Measurements from ENCODE around the gene PIEZO2. TPM values are rescaled to one million over a fixed set of nuclear protein-coding genes. Genes with fewer than 3 reads are reported as not detected.

Gene PIEZO2
- total and polyA plus RNA-seq, 11 donors: 0.04 to 4.9 (median 0.20) TPM; not detected in 2

- no peaks in the 10 kb centered on the region for H3K36me3 ChIP-seq
- ATAC-seq (no peak), DNase-seq (no peak)
- H3K9me3 ChIP-seq: no peaks in the 10 kb centered on the region
- WGBS, 4 donors: 93 to 100% (median 95%) methylated on average over 2 to 8 of the region's 8 CpGs
- intact Hi-C loops (cut with DNase I): no loop called here
- H3K4me3 ChIP-seq: no peak overlapping the region
- H3K27me3 ChIP-seq: no peaks in the 10 kb centered on the region
- no peak overlapping the region for H3K27ac ChIP-seq
- no peak for TF ChIP-seq POLR2A (IDR thresholded peaks at IDR 0.05)
- TF ChIP-seq, protein P1, sequence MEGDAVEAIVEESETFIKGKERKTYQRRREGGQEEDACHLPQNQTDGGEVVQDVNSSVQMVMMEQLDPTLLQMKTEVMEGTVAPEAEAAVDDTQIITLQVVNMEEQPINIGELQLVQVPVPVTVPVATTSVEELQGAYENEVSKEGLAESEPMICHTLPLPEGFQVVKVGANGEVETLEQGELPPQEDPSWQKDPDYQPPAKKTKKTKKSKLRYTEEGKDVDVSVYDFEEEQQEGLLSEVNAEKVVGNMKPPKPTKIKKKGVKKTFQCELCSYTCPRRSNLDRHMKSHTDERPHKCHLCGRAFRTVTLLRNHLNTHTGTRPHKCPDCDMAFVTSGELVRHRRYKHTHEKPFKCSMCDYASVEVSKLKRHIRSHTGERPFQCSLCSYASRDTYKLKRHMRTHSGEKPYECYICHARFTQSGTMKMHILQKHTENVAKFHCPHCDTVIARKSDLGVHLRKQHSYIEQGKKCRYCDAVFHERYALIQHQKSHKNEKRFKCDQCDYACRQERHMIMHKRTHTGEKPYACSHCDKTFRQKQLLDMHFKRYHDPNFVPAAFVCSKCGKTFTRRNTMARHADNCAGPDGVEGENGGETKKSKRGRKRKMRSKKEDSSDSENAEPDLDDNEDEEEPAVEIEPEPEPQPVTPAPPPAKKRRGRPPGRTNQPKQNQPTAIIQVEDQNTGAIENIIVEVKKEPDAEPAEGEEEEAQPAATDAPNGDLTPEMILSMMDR (IDR thresholded peaks at IDR 0.05): no peak
- no peaks in the 10 kb centered on the region for H3K4me1 ChIP-seq
These were observed 93.6 kb downstream of the PIEZO2 start for GRCh38 chr18:11055721-11056120.

- Histone ChIP-seq H3K4me1 (no peaks in the 10 kb centered on the region), H3K4me3 (no peak overlapping the region), H3K9me3 (no peaks in the 10 kb centered on the region), H3K27ac (no peak overlapping the region), H3K36me3 (no peaks in the 10 kb centered on the region), H3K27me3 (peaks cover 0 to 3% (median 0%) of the 10 kb centered on the region in 9 donors)
- DNase-seq (no peak), ATAC-seq (no peak)
- intact Hi-C loops (cut with DNase I): loop anchor here in 1 of 10 donors (5.0 kb wide), 1 partner anchor 98 kb away; no protein-coding TSS in a partner anchor
- TF ChIP-seq POLR2A (IDR thresholded peaks at IDR 0.05): no peak
- TF ChIP-seq, protein P1 (IDR thresholded peaks at IDR 0.05): no peak
- WGBS, 4 donors: 74 to 80% (median 76%) methylated on average over 4 of the region's 4 CpGs
These were observed 94.9 kb downstream of the PIEZO2 start for GRCh38 chr18:11054497-11054896.

DNA sequence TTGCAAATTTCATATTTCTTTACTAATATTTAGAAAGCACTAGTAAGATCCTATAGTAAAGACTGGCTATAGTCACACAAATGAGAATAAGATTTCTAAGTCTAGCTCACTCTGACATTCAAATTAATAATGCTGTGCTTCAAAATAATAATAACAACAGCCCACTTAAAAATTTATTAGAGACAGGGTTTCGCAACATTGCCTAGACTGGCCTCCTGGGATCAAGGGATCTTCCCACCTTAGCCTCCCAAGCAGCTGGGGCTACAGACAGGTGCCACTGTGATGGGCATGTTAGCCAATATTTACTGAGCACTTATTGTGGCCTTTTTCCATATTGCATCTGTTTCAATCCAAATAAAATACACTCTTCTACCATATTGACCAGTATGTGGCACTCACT lies 96.1 kb downstream of the PIEZO2 start:
- WGBS, 4 donors: 83 to 100% (median 98%) methylated on average over 1 of the region's 1 CpG
- no peak for ATAC-seq
- intact Hi-C loops (cut with DNase I): loop anchor here in 1 of 10 donors (5.0 kb wide), 1 partner anchor 99 kb away; no protein-coding TSS in a partner anchor

GRCh38 chr18:11052800-11053199 lies 96.6 kb downstream of the PIEZO2 start:
- Histone ChIP-seq H3K4me3 (no peak overlapping the region), H3K9me3 (no peaks in the 10 kb centered on the region), H3K4me1 (no peaks in the 10 kb centered on the region), H3K36me3 (no peaks in the 10 kb centered on the region), H3K27ac (no peak overlapping the region), H3K27me3 (peaks cover 0 to 3% (median 0%) of the 10 kb centered on the region in 9 donors)
- 80 to 90% (median 84%) methylated on average over 3 of the region's 3 CpGs for WGBS, 4 donors
- no peak for ATAC-seq
- intact Hi-C loops (cut with DNase I): loop anchor here in 1 of 10 donors (5.0 kb wide), 1 partner anchor 100 kb away; no protein-coding TSS in a partner anchor
- DNase-seq: no peak
- no peak for TF ChIP-seq POLR2A (IDR thresholded peaks at IDR 0.05)
- TF ChIP-seq, protein P1 (IDR thresholded peaks at IDR 0.05): no peak

More for the DNA sequence above, 96.1 kb downstream of the PIEZO2 start:
- H3K4me1 ChIP-seq: no peaks in the 10 kb centered on the region
- TF ChIP-seq, protein P1 (IDR thresholded peaks at IDR 0.05): no peak
- no peak for TF ChIP-seq POLR2A (IDR thresholded peaks at IDR 0.05)
- peaks cover 0 to 3% (median 0%) of the 10 kb centered on the region in 9 donors for H3K27me3 ChIP-seq
- no peaks in the 10 kb centered on the region for H3K9me3 ChIP-seq
- no peak for DNase-seq
- no peak overlapping the region for H3K27ac ChIP-seq
- no peaks in the 10 kb centered on the region for H3K36me3 ChIP-seq
- H3K4me3 ChIP-seq: no peak overlapping the region

All from heart left ventricle (tissue), 16 donors.